Rectal smooth muscle tissue (tissue), 1 donor: ENCODE data around the gene BTBD2.

Source experiments
- H3K27ac ChIP-seq: one replicate; pipeline ENCODE4 v1.7.0; 2013; ENCODE audit warnings: low read depth, low read length, inconsistent platforms
- H3K27me3 ChIP-seq: one replicate; pipeline ENCODE4 v1.7.0; 2013; ENCODE audit warnings: low read length; ENCODE audit not compliant: control insufficient read depth, insufficient read depth
- H3K36me3 ChIP-seq: one replicate; pipeline ENCODE4 v1.7.0; 2013; ENCODE audit warnings: low read length; ENCODE audit not compliant: control insufficient read depth, insufficient read depth
- H3K4me1 ChIP-seq: one replicate; pipeline ENCODE4 v1.7.0; 2013; ENCODE audit warnings: low read length; ENCODE audit not compliant: control insufficient read depth, insufficient read depth
- H3K4me3 ChIP-seq: one replicate; pipeline ENCODE4 v1.7.0; 2013; ENCODE audit warnings: low read length
- H3K9ac ChIP-seq: one replicate; pipeline ENCODE4 v1.7.0; 2013; ENCODE audit warnings: low read length

The BTBD2 gene

DNA sequence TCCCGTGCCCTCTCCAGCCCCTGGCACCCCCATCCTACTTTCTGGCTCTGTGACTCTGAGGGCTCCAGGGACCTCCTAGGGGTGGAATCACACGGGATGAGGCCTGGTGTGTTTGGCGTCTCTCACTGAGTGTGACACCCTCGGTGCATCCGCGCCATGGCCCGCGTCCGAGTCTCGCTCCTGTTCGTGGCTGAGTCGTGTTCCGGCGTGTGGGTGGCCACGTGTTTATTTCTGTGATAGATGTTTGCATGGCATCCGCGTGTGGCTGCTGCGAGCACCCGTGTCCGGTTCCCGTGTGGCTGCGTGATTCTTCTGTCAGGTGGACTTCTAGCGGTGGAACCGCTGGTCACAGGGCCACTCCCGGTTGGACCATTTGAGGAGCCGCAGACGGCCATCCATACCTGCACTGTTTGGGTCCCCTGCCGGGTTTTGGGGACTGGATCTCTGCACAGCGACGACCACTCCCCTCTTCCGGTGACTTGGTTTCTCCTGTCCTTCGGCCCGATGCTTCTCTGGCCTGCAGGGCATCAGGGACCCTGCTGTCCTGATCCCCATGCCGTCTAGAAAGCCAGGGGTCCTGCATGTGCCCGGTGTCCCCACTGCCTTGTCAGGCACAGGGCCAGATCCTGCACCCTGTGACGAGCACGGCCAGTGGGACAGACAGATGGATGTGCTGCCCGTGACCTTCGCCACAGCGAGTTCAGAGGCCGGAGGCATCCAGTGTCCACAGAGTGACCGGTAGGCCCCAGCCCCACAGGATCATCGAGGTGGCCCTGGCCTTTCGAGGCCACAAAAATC is 66.0 kb downstream of the BTBD2 start:
- Histone ChIP-seq H3K4me1 (no peaks in the 10 kb centered on the region), H3K27me3 (no peaks in the 10 kb centered on the region), H3K9ac (no peak overlapping the region), H3K27ac (no peak overlapping the region), H3K36me3 (peaks cover 4% of the 10 kb centered on the region), H3K4me3 (no peak overlapping the region)

DNA sequence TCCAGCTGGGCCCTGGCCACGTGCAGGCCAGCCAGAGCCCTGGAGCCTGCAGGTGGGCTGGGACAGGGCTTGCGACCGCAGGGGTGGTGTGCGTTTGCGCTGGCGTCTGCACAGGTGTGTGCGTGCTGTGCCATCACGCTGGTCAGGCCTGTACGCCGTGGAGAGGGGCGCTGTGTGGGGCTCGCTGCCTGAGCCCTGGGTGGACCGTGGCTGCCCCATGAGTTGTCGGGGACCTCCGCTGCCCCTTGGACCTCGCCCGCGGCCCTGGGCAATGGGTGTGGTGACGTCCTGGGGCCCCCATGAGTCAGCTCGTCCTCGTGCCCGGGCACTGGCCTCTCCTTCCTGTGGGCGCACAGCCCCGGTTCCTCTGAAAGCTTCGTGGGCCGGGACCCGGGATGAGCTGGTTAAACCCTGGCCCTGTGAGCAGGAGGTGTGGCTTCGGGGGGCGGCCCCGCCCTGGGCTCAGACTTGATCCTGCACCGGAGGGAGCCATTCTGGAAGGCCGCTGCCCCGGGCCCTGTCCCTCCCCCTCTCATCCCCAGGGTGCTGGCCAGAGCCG is 67.8 kb downstream of the BTBD2 start:
- Histone ChIP-seq H3K27me3 (no peaks in the 10 kb centered on the region), H3K36me3 (peaks cover 2% of the 10 kb centered on the region), H3K9ac (no peak overlapping the region), H3K4me3 (no peak overlapping the region), H3K4me1 (peaks cover 4% of the 10 kb centered on the region), H3K27ac (no peak overlapping the region)

DNA sequence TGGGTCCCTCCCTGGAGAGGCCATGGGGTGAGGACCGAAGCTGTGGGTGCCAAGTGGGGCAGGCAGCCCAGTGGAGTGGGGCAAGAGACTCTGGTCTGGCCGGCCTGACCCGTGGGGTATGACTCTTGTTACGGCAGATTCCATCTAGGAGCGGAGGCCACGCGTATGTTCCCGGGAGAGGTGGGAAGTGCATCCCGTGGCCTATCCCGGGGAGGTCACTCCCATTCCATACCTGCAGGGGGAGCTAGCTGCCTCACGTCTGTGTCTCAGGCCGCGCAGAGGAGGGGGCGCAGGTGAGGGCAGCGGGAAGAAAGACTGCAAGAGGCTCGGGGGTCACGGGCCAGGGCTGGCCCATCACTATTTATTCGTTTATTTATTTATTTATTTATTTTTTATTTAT is 69.6 kb downstream of the BTBD2 start:
- Histone ChIP-seq H3K4me1 (peaks cover 6% of the 10 kb centered on the region), H3K4me3 (no peak overlapping the region), H3K27ac (no peak overlapping the region)

DNA sequence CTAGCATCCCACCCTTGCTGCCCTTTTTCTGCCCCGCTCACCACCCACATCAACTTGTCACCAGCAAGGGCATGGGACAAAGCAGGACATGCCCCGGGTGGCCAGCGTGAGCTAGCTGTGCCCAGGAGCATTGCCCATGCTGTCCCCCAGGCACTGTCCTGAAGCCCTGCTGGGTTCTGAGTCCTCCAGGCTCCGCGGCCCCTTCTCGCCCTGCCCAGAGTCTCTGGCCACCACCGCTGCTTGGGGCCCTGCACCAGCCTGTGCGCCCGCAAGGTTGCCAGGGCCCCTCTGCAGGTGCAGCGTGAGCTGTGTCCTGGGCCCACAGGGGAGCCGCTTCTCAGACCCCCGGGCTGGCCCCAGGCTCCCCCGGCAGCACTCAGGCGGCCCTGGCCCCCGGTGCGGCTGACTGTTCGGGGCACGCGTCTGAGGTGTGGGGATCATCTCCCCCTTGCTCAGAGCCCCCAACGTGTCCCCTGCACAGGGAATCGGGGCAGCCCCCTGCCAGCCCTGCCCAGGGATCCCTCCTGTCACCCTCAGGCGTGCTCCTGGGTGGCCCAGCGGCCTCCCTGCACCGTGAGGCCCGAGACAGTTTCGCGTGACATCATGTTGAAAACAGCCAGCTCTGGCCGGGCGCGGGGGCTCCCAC is 70.5 kb downstream of the BTBD2 start:
- no peak overlapping the region for H3K27ac ChIP-seq
- no peak overlapping the region for H3K9ac ChIP-seq
- H3K36me3 ChIP-seq = peaks cover 2% of the 10 kb centered on the region
- H3K4me3 ChIP-seq = no peak overlapping the region
- H3K4me1 ChIP-seq = peaks cover 6% of the 10 kb centered on the region
- no peaks in the 10 kb centered on the region for H3K27me3 ChIP-seq

More for the DNA sequence above, 69.6 kb downstream of the BTBD2 start:
- Histone ChIP-seq H3K9ac (no peak overlapping the region), H3K27me3 (no peaks in the 10 kb centered on the region), H3K36me3 (peaks cover 2% of the 10 kb centered on the region)

DNA sequence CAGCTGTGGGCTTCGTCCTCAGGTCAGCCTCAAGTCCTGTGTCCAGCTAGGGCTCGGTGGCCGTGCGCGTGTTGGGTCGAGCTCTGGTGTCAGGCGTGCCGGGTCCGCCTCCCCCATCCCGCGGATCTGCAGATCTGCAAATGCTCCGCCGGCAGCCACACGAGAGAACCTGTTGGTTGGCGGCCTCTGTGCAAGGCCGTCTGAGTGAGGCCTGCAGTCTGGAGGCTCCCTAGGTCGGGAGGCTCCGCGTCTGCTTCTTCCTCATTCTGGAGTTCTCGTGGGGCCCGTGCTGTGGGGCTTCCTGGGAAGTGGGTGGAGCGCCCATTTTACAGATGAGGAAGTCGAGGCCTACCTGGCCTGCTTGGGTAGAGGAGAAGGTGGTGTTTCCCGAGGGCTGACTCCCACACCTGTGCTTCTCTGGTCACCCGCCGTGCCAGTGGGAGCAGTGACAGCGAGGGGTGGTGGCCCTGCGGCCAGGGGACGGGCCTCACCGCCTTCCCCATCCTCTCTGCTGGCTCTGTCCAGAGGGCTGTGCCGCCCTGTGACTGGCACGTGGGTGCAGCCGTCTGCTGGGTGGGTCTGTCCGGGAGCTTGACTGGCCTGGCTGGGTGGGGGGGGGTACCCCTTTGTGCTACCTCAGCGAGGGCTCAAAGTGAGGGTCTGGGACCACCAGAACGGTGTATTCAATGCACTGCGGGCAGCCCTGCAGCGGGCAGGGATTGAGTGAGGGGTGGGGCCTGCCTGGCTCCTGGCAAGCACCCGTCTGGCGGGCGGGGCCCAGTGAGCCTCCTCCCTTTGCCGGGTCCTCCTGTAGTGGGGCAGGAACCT is 71.2 kb downstream of the BTBD2 start:
- Histone ChIP-seq H3K4me1 (peaks cover 9% of the 10 kb centered on the region), H3K27me3 (no peaks in the 10 kb centered on the region), H3K27ac (no peak overlapping the region), H3K4me3 (no peak overlapping the region), H3K9ac (no peak overlapping the region), H3K36me3 (no peaks in the 10 kb centered on the region)

DNA sequence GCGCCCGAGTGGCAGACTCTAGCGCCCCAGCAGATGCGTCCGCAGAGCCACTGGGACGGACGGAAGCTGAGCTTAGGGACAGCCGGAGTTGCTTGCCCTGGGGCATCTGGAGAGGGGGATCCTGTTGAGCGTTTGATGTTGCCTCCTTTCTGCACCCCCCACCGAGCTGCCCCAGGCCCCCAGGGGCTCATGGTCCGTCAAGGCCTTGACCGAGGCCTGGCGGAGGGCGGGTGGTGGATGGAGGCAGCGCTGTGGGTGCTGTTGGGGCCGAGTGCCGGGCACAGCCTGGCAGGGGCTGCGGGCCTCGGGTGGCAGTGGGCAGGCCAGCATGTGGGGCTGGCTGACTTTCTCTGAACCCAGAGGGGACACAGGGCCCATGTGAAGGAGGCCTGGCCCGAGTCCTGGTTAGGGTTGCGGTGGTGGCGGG is 71.8 kb downstream of the BTBD2 start:
- no peak overlapping the region for H3K9ac ChIP-seq
- peaks cover 9% of the 10 kb centered on the region for H3K4me1 ChIP-seq
- no peak overlapping the region for H3K27ac ChIP-seq
- no peak overlapping the region for H3K4me3 ChIP-seq
- no peaks in the 10 kb centered on the region for H3K36me3 ChIP-seq
- no peaks in the 10 kb centered on the region for H3K27me3 ChIP-seq

DNA sequence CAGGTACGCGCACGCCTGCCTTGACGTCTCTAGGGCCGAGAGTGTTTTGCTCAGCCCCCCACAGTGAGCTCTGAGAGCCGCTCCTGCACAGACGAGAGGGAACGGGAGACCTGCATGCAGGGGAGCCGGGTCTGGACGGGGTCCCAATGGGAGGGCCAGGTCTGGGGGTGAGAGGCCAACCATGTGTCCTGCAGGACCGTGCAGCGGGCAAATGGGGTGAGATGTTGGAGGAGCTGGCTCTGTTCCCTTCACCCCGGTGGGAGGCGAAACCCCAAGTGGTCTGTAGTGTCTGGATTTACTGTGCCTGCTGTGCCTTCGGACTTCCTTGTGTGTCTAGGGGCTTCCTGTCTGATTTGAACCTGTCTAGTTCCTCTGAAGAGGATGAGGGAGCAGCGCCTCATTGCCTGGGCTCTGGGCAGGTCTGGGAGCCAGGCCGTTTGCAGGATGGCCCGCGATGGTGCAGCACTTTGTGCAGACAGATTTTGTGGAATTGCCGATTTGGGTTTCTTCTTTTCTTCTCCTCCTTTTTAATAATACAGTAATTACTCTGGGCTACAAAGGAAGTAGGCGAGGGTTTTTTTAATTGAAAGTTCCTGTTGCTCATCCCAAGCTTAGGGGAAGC is 72.5 kb downstream of the BTBD2 start:
- peaks cover 9% of the 10 kb centered on the region for H3K4me1 ChIP-seq
- no peaks in the 10 kb centered on the region for H3K27me3 ChIP-seq
- H3K9ac ChIP-seq = peak overlapping the region; percentile 10
- H3K27ac ChIP-seq = no peak overlapping the region
- H3K4me3 ChIP-seq = peak overlapping the region; percentile 76
- H3K36me3 ChIP-seq = no peaks in the 10 kb centered on the region

DNA sequence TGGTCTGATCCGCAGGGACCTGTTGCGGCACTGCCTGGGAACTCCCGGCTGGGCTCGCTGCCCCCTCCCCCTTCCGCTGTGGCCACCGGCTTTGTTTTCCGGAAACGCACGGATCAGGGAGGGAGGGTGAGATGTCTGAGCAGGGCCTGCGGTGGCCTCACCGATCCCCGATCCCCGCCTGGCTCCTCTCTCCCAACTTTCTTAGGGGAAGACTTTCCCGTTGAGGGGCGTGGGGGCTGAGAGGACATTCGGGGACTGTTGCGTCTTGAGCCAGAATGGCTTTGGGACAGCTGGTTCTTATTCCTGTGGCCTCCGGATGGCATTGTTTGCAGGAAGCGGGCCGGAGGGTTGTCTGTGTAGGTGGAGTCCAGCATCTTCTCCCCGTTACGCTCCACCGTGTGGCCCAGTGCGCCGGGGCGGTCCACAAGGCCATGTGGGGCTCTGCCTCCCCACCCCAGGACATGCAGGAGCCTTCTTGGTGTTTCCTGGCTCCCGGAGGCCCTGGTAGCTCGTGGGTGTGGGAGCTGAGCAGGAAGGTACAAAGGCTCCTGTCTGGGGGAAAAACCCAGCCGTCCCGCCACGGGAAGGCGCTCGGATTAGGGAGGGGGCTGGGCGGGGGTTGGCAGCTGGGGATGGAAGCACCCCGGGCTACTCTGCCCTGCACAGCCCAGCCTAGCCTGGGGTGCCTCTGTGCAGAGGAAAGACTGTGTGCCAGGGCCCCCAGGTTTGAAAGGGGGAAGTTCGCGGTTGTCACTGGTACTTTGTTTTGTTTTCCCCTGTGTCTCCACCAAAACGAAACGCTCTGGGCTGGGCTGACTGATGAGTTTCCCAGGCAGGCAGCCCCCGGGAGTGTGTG is 73.2 kb downstream of the BTBD2 start:
- H3K9ac ChIP-seq = peak overlapping the region; percentile 57
- peaks cover 9% of the 10 kb centered on the region for H3K4me1 ChIP-seq
- no peaks in the 10 kb centered on the region for H3K36me3 ChIP-seq
- H3K27me3 ChIP-seq = no peaks in the 10 kb centered on the region
- peak overlapping the region; percentile 87 for H3K27ac ChIP-seq
- H3K4me3 ChIP-seq = peak overlapping the region; percentile 76

DNA sequence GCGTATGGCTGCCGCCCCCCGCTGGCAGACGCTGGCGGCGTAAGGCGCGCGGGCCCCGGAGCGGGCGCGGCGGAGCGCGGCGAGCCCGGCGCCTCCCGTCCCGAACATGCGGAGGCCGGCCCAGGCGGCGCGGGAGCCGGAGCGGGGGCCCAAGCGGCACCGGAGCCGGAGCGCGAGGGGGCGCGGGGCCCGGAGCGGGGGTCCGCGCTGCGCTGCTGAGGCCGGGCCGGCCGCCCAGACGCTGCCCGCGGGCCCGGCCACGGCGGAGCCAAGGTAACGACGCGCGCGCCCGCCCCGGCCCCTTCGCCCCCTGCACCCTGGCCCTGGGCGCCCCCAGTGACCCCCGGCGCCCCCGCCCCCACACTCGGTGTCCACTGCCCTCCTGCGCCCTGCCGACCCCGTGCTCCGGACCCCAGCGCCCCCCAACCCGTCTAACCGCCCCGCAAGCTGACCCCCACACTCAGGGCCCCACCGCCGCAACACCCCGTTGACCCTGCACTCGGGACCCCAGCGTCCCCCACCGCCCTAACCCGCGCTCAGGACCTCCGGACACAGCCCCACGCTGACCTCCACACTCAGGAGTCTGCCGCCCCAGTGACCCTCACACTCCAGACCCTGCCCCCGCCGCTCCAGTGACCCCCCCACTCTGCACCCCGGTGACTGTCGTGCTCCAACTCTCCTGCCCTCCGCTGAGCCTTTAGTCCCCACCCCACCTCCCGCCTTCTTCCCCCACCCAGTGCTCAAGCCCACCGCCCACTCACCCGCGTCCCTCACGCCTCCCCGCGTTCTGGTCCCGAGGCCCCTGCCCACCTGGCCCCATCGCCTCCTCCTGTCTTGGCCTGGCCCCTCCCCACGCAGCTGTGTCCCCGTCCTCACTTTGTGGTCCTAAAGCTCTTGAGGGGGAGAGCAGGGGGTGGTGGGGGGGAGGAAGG is 74.1 kb downstream of the BTBD2 start, which contains the start of gene CSNK1G2:
TSS of gene CSNK1G2 (plus strand) at position 27 of the 932 bp plus-strand sequence. CDS start 28,601 bp downstream, outside the sequence.
- Histone ChIP-seq H3K9ac (peak within 1 kb of the TSS; percentile 83), H3K27ac (peak within 1 kb of the TSS; percentile 99), H3K36me3 (no peaks in the 10 kb centered on the region), H3K27me3 (no peaks in the 10 kb centered on the region), H3K4me3 (peak within 1 kb of the TSS; percentile 90), H3K4me1 (peaks cover 9% of the 10 kb centered on the region)

DNA sequence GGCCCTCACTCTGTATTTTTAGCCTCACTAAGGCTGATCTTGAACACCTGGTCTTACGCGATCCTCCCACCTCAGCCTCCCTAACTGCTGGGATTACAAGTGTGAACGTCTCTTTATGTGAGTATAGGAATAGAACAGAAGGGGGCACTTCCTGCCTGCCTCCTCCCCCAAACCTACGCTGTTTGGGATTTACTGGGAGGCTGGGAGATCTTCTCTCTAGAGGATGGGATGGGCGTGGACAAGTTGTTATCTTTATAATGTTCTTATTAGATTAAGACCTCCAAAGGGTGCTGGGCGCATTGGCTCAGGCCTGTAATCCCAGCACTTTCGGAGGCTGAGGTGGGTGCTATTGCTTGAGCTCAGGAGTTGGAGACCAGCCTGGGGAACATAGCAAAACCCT is 77.4 kb downstream of the BTBD2 start:
- Histone ChIP-seq H3K4me3 (no peak overlapping the region), H3K36me3 (no peaks in the 10 kb centered on the region), H3K9ac (no peak overlapping the region), H3K27ac (no peak overlapping the region), H3K27me3 (no peaks in the 10 kb centered on the region), H3K4me1 (peaks cover 8% of the 10 kb centered on the region)
